ENCODE data around the gene SOAT1.
"Not testable (repeated sequence)": the region's sequence is repeated elsewhere in the genome, so short reads cannot be mapped to it uniquely, and the experiment has no call there.

Gene SOAT1

DNA sequence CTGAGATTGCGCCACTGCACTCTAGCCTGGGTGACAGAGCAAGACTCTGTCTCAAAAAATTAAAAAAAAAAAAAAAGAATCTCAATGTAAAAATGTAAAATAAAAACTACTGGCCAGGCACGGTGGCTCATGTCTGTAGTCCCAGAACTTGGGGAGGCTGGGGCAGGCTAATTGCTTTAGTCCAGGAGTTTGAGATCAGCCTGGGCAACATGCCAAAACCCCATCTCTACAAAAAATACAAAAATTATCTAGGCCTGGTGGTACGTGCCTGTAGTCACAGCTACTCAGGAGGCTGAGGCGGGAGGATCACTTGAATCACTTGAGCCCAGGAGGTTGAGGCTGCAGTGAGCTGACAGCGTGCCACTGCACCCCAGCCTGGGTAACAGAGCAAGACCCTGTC lies 19.2 kb upstream of the SOAT1 start:
- H3K4me1 ChIP-seq (ENCODE audit: control insufficient read depth, insufficient read depth, low read length); H3K9me3 ChIP-seq (ENCODE audit: control insufficient read depth, insufficient read depth, low read depth, low read length); CTCF ChIA-PET; POLR2A ChIA-PET; H3K36me3 ChIP-seq (ENCODE audit: control insufficient read depth in 2 of 2, insufficient read depth in 1 of 2, low read length in 2 of 2); H3K27ac ChIP-seq (ENCODE audit: extremely low read depth, low read depth, low read length); H3K4me3 ChIP-seq (ENCODE audit: low read depth, low read length): not testable (repeated sequence)
- TF ChIP-seq, protein P1, sequence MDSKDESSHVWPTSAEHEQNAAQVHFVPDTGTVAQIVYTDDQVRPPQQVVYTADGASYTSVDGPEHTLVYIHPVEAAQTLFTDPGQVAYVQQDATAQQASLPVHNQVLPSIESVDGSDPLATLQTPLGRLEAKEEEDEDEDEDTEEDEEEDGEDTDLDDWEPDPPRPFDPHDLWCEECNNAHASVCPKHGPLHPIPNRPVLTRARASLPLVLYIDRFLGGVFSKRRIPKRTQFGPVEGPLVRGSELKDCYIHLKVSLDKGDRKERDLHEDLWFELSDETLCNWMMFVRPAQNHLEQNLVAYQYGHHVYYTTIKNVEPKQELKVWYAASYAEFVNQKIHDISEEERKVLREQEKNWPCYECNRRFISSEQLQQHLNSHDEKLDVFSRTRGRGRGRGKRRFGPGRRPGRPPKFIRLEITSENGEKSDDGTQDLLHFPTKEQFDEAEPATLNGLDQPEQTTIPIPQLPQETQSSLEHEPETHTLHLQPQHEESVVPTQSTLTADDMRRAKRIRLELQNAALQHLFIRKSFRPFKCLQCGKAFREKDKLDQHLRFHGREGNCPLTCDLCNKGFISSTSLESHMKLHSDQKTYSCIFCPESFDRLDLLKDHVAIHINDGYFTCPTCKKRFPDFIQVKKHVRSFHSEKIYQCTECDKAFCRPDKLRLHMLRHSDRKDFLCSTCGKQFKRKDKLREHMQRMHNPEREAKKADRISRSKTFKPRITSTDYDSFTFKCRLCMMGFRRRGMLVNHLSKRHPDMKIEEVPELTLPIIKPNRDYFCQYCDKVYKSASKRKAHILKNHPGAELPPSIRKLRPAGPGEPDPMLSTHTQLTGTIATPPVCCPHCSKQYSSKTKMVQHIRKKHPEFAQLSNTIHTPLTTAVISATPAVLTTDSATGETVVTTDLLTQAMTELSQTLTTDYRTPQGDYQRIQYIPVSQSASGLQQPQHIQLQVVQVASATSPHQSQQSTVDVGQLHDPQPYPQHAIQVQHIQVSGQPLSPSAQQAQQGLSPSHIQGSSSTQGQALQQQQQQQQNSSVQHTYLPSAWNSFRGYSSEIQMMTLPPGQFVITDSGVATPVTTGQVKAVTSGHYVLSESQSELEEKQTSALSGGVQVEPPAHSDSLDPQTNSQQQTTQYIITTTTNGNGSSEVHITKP (tag by site-specific recombination; IDR thresholded peaks at IDR 0.05) = peak; percentile 62

DNA sequence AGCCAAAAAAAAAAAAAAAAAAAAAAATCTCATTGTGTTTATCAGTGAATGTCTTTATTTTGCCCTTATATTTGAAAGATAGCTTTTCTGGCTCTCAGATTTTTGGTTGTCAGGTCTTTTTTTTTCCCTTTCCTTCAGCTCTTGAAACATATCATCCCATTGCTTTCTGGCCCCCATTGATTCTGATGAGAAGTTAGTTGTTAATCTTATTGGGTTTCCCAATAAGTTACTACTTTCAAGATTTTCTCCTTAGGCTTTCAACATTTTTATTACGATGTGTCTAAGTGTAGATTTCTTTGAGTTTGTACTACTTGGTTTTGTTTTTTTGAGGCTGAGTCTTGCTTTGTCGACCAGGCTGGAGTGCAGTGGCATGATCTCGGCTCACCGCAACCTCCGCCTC lies 14.7 kb upstream of the SOAT1 start:
- Histone ChIP-seq H3K27ac (ENCODE audit: extremely low read depth, low read depth, low read length) (no peak overlapping the region), H3K4me3 (ENCODE audit: low read depth, low read length) (no peak overlapping the region), H3K9me3 (ENCODE audit: control insufficient read depth, insufficient read depth, low read depth, low read length) (no peaks in the 10 kb centered on the region), H3K36me3 (ENCODE audit: control insufficient read depth in 2 of 2, insufficient read depth in 1 of 2, low read length in 2 of 2) (no peaks in the 10 kb centered on the region), H3K4me1 (ENCODE audit: control insufficient read depth, insufficient read depth, low read length) (no peaks in the 10 kb centered on the region)
- CTCF ChIA-PET = interaction anchor here (0.7 kb wide), 1 partner anchor 101 kb away, joined by 3 read pairs; no protein-coding TSS in a partner anchor
- TF ChIP-seq ZNF23 (tag by site-specific recombination; IDR thresholded peaks at IDR 0.05; ENCODE audit: borderline replicate concordance) (no peak), ZNF248 (tag by site-specific recombination; IDR thresholded peaks at IDR 0.05) (no peak), EGR2 (tag by site-specific recombination; IDR thresholded peaks at IDR 0.05; ENCODE audit: low read depth) (no peak), ZNF544 (tag by site-specific recombination; IDR thresholded peaks at IDR 0.05) (no peak), ZNF391 (tag by site-specific recombination; IDR thresholded peaks at IDR 0.05; ENCODE audit: borderline replicate concordance, low read depth) (no peak), PRDM6 (tag by site-specific recombination; IDR thresholded peaks at IDR 0.05) (no peak), ZNF639 (tag by site-specific recombination; IDR thresholded peaks at IDR 0.05) (no peak), ZBTB26 (tag by site-specific recombination; optimal IDR thresholded peaks at IDR 0.05) (no peak), KLF1 (tag by site-specific recombination; IDR thresholded peaks at IDR 0.05) (no peak), ZNF629 (tag by site-specific recombination; IDR thresholded peaks at IDR 0.05) (no peak), ZNF423 (tag by site-specific recombination; IDR thresholded peaks at IDR 0.05) (no peak), ZNF561 (tag by site-specific recombination; IDR thresholded peaks at IDR 0.05; ENCODE audit: borderline replicate concordance) (no peak), ZNF843 (tag by site-specific recombination; IDR thresholded peaks at IDR 0.05) (no peak), ZNF174 (tag by site-specific recombination; IDR thresholded peaks at IDR 0.05) (no peak), ZNF76 (tag by site-specific recombination; IDR thresholded peaks at IDR 0.05; ENCODE audit: borderline replicate concordance, low read depth) (no peak), ZNF324 (tag by site-specific recombination; IDR thresholded peaks at IDR 0.05) (no peak)
- POLR2A ChIA-PET = no interaction called here

All from HEK293 (cell line).